ENCODE data around the gene C20orf141.

Gene C20orf141

GRCh38 chr20:2800521-2801285 lies 14.1 kb upstream of the C20orf141 start, which contains the start of gene CPXM1:
TSS of gene CPXM1 (minus strand) at chr20:2800627. CDS start at chr20:2800572, 55 bp downstream.
- TF ChIP-seq CTCF (conservative IDR thresholded peaks at IDR 0.05) = no peak
- H3K27ac ChIP-seq = no peak within 1 kb of the TSS

- H3K27ac ChIP-seq = no peak overlapping the region
- TF ChIP-seq CTCF (conservative IDR thresholded peaks at IDR 0.05) = no peak
Observed at GRCh38 chr20:2801286-2801728, 13.5 kb upstream of the C20orf141 start.

GRCh38 chr20:2804041-2804828 lies 10.6 kb upstream of the C20orf141 start:
- H3K27ac ChIP-seq = no peak overlapping the region
- TF ChIP-seq CTCF (conservative IDR thresholded peaks at IDR 0.05) = no peak

- H3K27ac ChIP-seq = no peak overlapping the region
- TF ChIP-seq CTCF (conservative IDR thresholded peaks at IDR 0.05) = no peak
Observed at GRCh38 chr20:2804852-2805688, 9.7 kb upstream of the C20orf141 start.

- TF ChIP-seq CTCF (conservative IDR thresholded peaks at IDR 0.05) = no peak
- no peak overlapping the region for H3K27ac ChIP-seq
Observed at GRCh38 chr20:2805689-2806350, 9.0 kb upstream of the C20orf141 start.

GRCh38 chr20:2806351-2806701 lies 8.5 kb upstream of the C20orf141 start:
- H3K27ac ChIP-seq = no peak overlapping the region
- no peak for TF ChIP-seq CTCF (conservative IDR thresholded peaks at IDR 0.05)

Data from VCaP (cell line).